SK-N-SH treated with all-trans-retinoic acid at 6 μM for 48 hours (cell line): ENCODE data around the gene WDSUB1.

ENCODE experiments used
- ATAC-seq: fragments of 200-7000 bp; cut with Tn5 transposase; 3 replicates; pipeline ENCODE4 v1.9.1; 2020; ENCODE audit warnings: mild to moderate bottlenecking, moderate library complexity
- ARNTL ChIP-seq: fragments of 450-650 bp; formaldehyde crosslinking; IDR thresholded peaks from 2 replicates; pipeline ENCODE4 v1.5.0; 2020; ENCODE audit warnings: low read depth, mild to moderate bottlenecking, moderate library complexity, borderline replicate concordance
- BACH2 ChIP-seq: fragments of 250-450 bp; sonication (Bioruptor Pico); IDR thresholded peaks from 2 replicates; pipeline ENCODE4 v1.9.0; 2021; ENCODE audit warnings: mild to moderate bottlenecking, borderline replicate concordance
- CREB5 ChIP-seq: fragments of 250-450 bp; sonication (Bioruptor Pico); IDR thresholded peaks from 2 replicates; pipeline ENCODE4 v1.5.1; 2020; ENCODE audit warnings: low read depth, mild to moderate bottlenecking, moderate library complexity
- CSDC2 ChIP-seq: fragments of 250-450 bp; sonication (Bioruptor Pico); IDR thresholded peaks from 2 replicates; pipeline ENCODE4 v1.5.0; 2020; ENCODE audit warnings: mild to moderate bottlenecking, moderate library complexity
- CSRNP3 ChIP-seq: fragments of 250-450 bp; sonication (Bioruptor Pico); IDR thresholded peaks from 2 replicates; pipeline ENCODE4 v1.5.1; 2021; ENCODE audit warnings: mild to moderate bottlenecking, moderate library complexity
- ESRRG ChIP-seq: fragments of 250-450 bp; sonication (Bioruptor Pico); IDR thresholded peaks from 2 replicates; pipeline ENCODE4 v1.6.1; 2021; ENCODE audit warnings: mild to moderate bottlenecking
- GLIS3 ChIP-seq: fragments of 250-450 bp; sonication (Bioruptor Pico); IDR thresholded peaks from 2 replicates; pipeline ENCODE4 v1.5.0; 2020; ENCODE audit warnings: mild to moderate bottlenecking, moderate library complexity
- ISL1 ChIP-seq: fragments of 250-450 bp; sonication (Bioruptor Pico); IDR thresholded peaks from 2 replicates; pipeline ENCODE4 v2.1.2; 2022; ENCODE audit warnings: mild to moderate bottlenecking, moderate library complexity
- OSR1 ChIP-seq: fragments of 250-450 bp; sonication (Bioruptor Pico); IDR thresholded peaks from 2 replicates; pipeline ENCODE4 v1.8.0; 2022; ENCODE audit warnings: moderate library complexity, mild to moderate bottlenecking, inconsistent platforms
- PATZ1 ChIP-seq: fragments of 250-450 bp; sonication (Bioruptor Pico); IDR thresholded peaks from 2 replicates; pipeline ENCODE4 v1.8.0; 2020; ENCODE audit warnings: mild to moderate bottlenecking, moderate library complexity, borderline replicate concordance
- PPARA ChIP-seq: fragments of 250-450 bp; sonication (Bioruptor Pico); IDR thresholded peaks from 2 replicates; pipeline ENCODE4 v1.5.0; 2020; ENCODE audit warnings: mild to moderate bottlenecking, borderline replicate concordance
- RARB ChIP-seq: fragments of 250-450 bp; sonication (Bioruptor Pico); IDR thresholded peaks from 2 replicates; pipeline ENCODE4 v1.8.0; 2021; ENCODE audit warnings: mild to moderate bottlenecking, moderate library complexity
- SNAI2 ChIP-seq: fragments of 250-450 bp; sonication (Bioruptor Pico); IDR thresholded peaks from 2 replicates; pipeline ENCODE4 v1.5.0; 2020; ENCODE audit warnings: mild to moderate bottlenecking, moderate library complexity
- TCF4 ChIP-seq: fragments of 250-450 bp; sonication (Bioruptor Pico); IDR thresholded peaks from 2 replicates; pipeline ENCODE4 v1.8.0; 2021; ENCODE audit warnings: mild to moderate bottlenecking, moderate library complexity, borderline replicate concordance
- ZC3H10 ChIP-seq: fragments of 250-450 bp; sonication (Bioruptor Pico); IDR thresholded peaks from 2 replicates; pipeline ENCODE4 v1.5.1; 2021; ENCODE audit warnings: mild to moderate bottlenecking, moderate library complexity
- ZFP3 ChIP-seq: fragments of 250-450 bp; sonication (Bioruptor Pico); IDR thresholded peaks from 2 replicates; pipeline ENCODE4 v1.5.0; 2020; ENCODE audit warnings: mild to moderate bottlenecking, moderate library complexity
- ZFP30 ChIP-seq: fragments of 450-650 bp; formaldehyde crosslinking; IDR thresholded peaks from 2 replicates; pipeline ENCODE4 v1.5.0; 2022; ENCODE audit warnings: mild to moderate bottlenecking, moderate library complexity
- ZNF565 ChIP-seq: fragments of 450-650 bp; formaldehyde crosslinking; conservative IDR thresholded peaks from 2 replicates; pipeline ENCODE4 v1.5.0; 2020; ENCODE audit warnings: low read depth, mild to moderate bottlenecking, moderate library complexity
- ZNF70 ChIP-seq: fragments of 450-650 bp; formaldehyde crosslinking; IDR thresholded peaks from 2 replicates; pipeline ENCODE4 v1.5.0; 2020; ENCODE audit warnings: mild to moderate bottlenecking, moderate library complexity
- TF ChIP-seq, protein P1 (sequence below): fragments of 250-450 bp; sonication (Bioruptor Pico); IDR thresholded peaks from 2 replicates; pipeline ENCODE4 v1.8.0; 2021; ENCODE audit warnings: low read depth, mild to moderate bottlenecking, moderate library complexity, borderline replicate concordance
- TF ChIP-seq, protein P2 (sequence below): fragments of 250-450 bp; sonication (Bioruptor Pico); IDR thresholded peaks from 2 replicates; pipeline ENCODE4 v1.5.0; 2020; ENCODE audit warnings: mild to moderate bottlenecking, moderate library complexity

The WDSUB1 gene

DNA sequence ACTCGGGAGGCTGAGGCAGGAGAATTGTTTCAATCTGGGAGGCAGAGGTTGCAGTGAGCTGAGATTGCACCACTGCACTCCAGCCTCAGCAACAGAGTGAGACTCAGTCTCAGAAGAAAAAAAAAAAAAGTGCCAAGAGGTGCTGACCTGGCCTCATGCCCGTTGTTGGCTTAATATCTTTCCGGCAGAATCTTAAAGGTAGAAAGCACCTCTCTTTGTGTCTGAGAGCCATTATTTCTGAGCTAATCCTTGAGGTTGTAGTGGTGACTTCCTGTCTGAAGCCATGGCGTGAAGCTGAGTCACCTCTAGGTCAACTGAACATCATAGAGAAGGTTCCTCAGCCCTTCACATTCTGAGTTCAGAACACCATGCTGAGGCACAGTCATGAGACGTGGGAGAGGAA lies 60.4 kb downstream of the WDSUB1 start:
- no peak for ATAC-seq
- TF ChIP-seq CSRNP3 (CRISPR knock-in tag), result no peak
- TF ChIP-seq ZNF70, result no peak
- no peak for TF ChIP-seq ESRRG
- no peak for TF ChIP-seq ARNTL (CRISPR knock-in tag)
- no peak for TF ChIP-seq ZC3H10 (CRISPR knock-in tag)
- TF ChIP-seq ZFP3 (CRISPR knock-in tag), result no peak
- no peak for TF ChIP-seq OSR1
- TF ChIP-seq RARB (CRISPR knock-in tag), result no peak
- no peak for TF ChIP-seq ZNF565
- TF ChIP-seq TCF4 (CRISPR knock-in tag), result no peak
- no peak for TF ChIP-seq ZFP30 (CRISPR knock-in tag)
- TF ChIP-seq, protein P1, sequence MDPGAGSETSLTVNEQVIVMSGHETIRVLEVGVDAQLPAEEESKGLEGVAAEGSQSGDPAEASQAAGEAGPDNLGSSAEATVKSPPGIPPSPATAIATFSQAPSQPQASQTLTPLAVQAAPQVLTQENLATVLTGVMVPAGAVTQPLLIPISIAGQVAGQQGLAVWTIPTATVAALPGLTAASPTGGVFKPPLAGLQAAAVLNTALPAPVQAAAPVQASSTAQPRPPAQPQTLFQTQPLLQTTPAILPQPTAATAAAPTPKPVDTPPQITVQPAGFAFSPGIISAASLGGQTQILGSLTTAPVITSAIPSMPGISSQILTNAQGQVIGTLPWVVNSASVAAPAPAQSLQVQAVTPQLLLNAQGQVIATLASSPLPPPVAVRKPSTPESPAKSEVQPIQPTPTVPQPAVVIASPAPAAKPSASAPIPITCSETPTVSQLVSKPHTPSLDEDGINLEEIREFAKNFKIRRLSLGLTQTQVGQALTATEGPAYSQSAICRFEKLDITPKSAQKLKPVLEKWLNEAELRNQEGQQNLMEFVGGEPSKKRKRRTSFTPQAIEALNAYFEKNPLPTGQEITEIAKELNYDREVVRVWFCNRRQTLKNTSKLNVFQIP (CRISPR knock-in tag), result no peak
- TF ChIP-seq, all 23 proteins: peak for 0

- ATAC-seq, result no peak
Observed at GRCh38 chr2:159225025-159226016, 61.2 kb downstream of the WDSUB1 start.

More at GRCh38 chr2:159225025-159226016, 61.2 kb downstream of the WDSUB1 start:
- no peak for TF ChIP-seq GLIS3 (CRISPR knock-in tag)
- no peak for TF ChIP-seq CSRNP3 (CRISPR knock-in tag)
- TF ChIP-seq SNAI2, result no peak
- TF ChIP-seq ZFP3 (CRISPR knock-in tag), result no peak
- no peak for TF ChIP-seq BACH2 (CRISPR knock-in tag)
- TF ChIP-seq, protein P1 (CRISPR knock-in tag), result no peak
- no peak for TF ChIP-seq PATZ1 (CRISPR knock-in tag)
- no peak for TF ChIP-seq CSDC2 (CRISPR knock-in tag)
- TF ChIP-seq ESRRG, result no peak
- TF ChIP-seq ISL1 (CRISPR knock-in tag), result no peak
- TF ChIP-seq CREB5 (CRISPR knock-in tag), result no peak
- no peak for TF ChIP-seq PPARA (CRISPR knock-in tag)
- no peak for TF ChIP-seq TCF4 (CRISPR knock-in tag)
- TF ChIP-seq, protein P2, sequence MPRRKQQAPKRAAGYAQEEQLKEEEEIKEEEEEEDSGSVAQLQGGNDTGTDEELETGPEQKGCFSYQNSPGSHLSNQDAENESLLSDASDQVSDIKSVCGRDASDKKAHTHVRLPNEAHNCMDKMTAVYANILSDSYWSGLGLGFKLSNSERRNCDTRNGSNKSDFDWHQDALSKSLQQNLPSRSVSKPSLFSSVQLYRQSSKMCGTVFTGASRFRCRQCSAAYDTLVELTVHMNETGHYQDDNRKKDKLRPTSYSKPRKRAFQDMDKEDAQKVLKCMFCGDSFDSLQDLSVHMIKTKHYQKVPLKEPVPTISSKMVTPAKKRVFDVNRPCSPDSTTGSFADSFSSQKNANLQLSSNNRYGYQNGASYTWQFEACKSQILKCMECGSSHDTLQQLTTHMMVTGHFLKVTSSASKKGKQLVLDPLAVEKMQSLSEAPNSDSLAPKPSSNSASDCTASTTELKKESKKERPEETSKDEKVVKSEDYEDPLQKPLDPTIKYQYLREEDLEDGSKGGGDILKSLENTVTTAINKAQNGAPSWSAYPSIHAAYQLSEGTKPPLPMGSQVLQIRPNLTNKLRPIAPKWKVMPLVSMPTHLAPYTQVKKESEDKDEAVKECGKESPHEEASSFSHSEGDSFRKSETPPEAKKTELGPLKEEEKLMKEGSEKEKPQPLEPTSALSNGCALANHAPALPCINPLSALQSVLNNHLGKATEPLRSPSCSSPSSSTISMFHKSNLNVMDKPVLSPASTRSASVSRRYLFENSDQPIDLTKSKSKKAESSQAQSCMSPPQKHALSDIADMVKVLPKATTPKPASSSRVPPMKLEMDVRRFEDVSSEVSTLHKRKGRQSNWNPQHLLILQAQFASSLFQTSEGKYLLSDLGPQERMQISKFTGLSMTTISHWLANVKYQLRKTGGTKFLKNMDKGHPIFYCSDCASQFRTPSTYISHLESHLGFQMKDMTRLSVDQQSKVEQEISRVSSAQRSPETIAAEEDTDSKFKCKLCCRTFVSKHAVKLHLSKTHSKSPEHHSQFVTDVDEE (CRISPR knock-in tag), result no peak
- no peak for TF ChIP-seq ZNF70
